GM21619 (cell line): ENCODE data around the gene AFDN.

Experiments
- ATAC-seq: cut with Tn5 transposase; IDR thresholded peaks from one replicate; pipeline ENCODE4 v1.9.1; 2021; ENCODE audit not compliant: unreplicated experiment

Gene AFDN

GRCh38 chr6:167838207-167838748 is 11.6 kb downstream of the AFDN start:
- no peak for ATAC-seq

- ATAC-seq = no peak
Observed at GRCh38 chr6:167839343-167839742, 12.6 kb downstream of the AFDN start.

- ATAC-seq = no peak
Observed at GRCh38 chr6:167839755-167840154, 13.0 kb downstream of the AFDN start.

- ATAC-seq = no peak
Observed at GRCh38 chr6:167840160-167840525, 13.4 kb downstream of the AFDN start.

- no peak for ATAC-seq
Observed at GRCh38 chr6:167840526-167841179, 13.9 kb downstream of the AFDN start.

- ATAC-seq = no peak
Observed at GRCh38 chr6:167841981-167842380, 15.3 kb downstream of the AFDN start.

- ATAC-seq = no peak
Observed at GRCh38 chr6:167842457-167842856, 15.7 kb downstream of the AFDN start.

- ATAC-seq = no peak
Observed at GRCh38 chr6:167843023-167843422, 16.3 kb downstream of the AFDN start.

- ATAC-seq = no peak
Observed at GRCh38 chr6:167845856-167846255, 19.1 kb downstream of the AFDN start.

- no peak for ATAC-seq
Observed at GRCh38 chr6:167846997-167847606, 20.4 kb downstream of the AFDN start.

GRCh38 chr6:167847936-167848335 is 21.2 kb downstream of the AFDN start:
- no peak for ATAC-seq

- ATAC-seq = no peak
Observed at GRCh38 chr6:167848783-167849182, 22.1 kb downstream of the AFDN start.

GRCh38 chr6:167849846-167850459 is 23.2 kb downstream of the AFDN start:
- no peak for ATAC-seq

GRCh38 chr6:167850782-167851181 is 24.1 kb downstream of the AFDN start:
- ATAC-seq = no peak

- ATAC-seq = no peak
Observed at GRCh38 chr6:167851370-167851952, 24.8 kb downstream of the AFDN start.

GRCh38 chr6:167855825-167856425 is 29.2 kb downstream of the AFDN start:
- ATAC-seq = no peak

- ATAC-seq = no peak
Observed at GRCh38 chr6:167856474-167856873, 29.8 kb downstream of the AFDN start.

GRCh38 chr6:167856999-167857660 is 30.4 kb downstream of the AFDN start:
- ATAC-seq = no peak

GRCh38 chr6:167858086-167858591 is 31.4 kb downstream of the AFDN start:
- no peak for ATAC-seq

GRCh38 chr6:167858842-167859664 is 32.3 kb downstream of the AFDN start:
- ATAC-seq = no peak
